Fibroblast of peridontal ligament (primary cell): ENCODE results near the gene PHRF1.

Experiments used
- DNase-seq: peaks from one replicate; pipeline ENCODE4 v3.0.0-alpha.2; 2010; ENCODE audit errors: extremely low read depth

PHRF1 gene

DNA sequence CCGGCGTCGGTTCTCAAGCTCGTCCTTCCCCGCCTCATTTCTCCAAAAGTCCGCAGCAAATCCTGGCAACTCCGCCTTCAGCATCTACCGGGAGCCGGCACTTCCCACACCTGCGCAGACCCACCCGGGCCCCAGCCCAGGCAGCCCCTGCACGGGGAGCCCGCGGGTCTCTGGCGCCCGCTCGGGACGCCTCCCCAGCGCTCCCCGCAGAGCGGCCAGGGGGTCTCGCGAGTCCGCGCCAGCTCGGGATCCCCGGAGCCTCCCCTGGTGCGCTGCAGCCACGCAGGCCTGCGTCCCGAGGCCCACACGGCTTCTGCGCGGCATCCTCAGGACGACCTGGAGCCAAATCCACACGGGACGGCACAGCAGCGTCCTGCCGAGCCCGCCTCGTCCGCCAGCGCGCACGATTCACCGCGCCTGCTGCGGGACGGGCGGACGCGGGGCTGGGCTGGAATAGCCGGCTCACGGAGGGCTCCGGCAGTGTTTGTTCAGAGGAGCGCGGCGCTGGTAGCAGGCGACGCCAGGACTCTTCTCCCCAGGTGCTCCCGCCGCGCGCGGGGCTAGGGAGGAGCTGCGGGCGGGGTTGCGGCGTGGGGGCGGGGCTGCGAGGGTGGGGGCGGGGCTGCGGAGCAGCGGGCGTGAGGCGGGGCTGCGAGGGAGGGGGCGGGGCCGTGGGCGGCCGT is 816 bp upstream of the PHRF1 start:
- DNase-seq = peak; percentile 5

- DNase-seq = peak; percentile 15
These were observed 741 bp downstream of the PHRF1 start for GRCh38 chr11:576811-577610.

DNA sequence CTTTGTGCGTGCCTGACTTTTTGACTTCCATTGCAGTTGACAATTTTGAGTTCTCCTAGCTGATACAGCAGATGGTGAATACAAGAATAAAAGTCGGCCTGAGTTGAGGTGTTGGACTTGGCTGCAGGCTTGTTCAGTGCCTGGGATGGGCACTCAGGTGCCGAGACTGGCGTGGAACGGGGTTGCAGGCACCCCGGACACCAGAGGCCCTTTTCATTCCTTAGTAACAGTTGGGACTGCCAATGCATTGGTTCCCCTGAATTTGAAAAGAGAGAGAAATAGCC is 1.3 kb downstream of the PHRF1 start:
- no peak for DNase-seq

GRCh38 chr11:578276-579035 is 2.2 kb downstream of the PHRF1 start:
- DNase-seq = no peak

GRCh38 chr11:579830-580601 is 3.7 kb downstream of the PHRF1 start:
- peak; percentile 7 for DNase-seq

DNA sequence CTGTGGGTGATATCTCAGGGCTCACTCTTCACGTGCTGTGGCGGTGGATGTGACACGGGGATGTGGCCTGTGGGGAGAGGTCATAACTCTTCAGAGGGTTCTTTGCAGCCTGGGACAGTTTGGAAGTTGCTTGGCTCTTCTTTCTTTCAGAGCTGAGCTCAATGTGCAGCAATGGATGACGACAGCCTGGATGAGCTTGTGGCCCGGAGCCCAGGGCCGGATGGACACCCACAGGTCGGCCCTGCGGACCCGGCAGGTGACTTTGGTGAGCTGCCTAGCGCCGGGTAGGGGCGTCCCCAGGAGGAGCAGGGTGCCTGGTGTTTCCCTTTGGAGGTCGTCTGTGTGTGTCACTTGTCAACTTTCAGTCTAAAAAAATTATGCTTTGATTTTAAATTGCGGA is 5.1 kb downstream of the PHRF1 start:
- no peak for DNase-seq

GRCh38 chr11:581752-582151 is 5.5 kb downstream of the PHRF1 start:
- DNase-seq = no peak

- DNase-seq = no peak
These were observed 8.0 kb downstream of the PHRF1 start for GRCh38 chr11:584287-584686.

DNA sequence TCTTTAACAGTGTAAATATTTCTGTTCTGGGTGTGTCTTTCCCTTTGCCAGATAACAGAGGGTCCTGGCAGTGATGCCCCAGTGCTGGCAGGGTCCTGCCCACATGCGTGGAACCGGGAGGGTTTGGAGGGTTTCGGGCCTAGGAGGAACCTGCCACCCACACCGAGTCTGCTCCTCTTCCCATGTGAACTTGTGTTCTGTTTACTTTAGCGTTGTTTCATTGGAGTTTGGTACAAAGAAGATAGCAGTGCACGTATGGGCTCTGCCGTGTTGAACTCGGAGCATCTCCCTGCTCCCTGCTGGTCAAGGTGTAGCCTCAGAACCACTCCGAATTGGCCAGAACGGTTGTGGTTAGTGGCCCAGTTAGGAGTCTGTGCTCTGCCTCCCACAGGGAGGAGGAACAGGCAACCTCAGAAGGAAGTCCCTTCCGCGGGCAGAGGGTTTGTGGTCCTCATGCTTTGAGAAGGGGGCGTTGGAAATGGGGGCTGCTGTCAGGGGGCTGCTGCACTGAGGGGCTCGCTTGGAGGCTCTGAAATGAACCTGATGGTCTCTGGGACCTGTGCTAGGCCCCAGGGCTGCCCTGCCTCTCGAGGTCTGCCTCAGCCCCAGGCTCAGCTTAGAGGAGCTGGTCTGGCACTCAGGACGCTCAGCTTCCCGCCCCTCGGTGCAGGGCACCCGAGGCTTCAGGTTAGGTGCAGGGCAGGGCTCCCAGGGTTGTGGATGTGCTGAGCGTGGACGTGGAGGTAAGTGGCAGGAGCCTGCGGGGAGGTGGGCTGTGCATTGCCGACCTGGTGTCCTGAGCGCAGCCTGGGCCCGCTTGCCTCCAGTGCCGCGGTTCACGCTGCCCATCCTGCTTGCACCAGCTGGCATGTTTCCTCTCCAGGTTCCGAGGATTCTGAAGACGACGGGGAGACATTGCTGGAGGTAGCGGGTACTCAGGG is 10.4 kb downstream of the PHRF1 start:
- DNase-seq = no peak

GRCh38 chr11:587546-587945 is 11.3 kb downstream of the PHRF1 start:
- DNase-seq = no peak

GRCh38 chr11:587978-588380 is 11.7 kb downstream of the PHRF1 start:
- peak; percentile 25 for DNase-seq

GRCh38 chr11:589798-590197 is 13.5 kb downstream of the PHRF1 start:
- no peak for DNase-seq

DNA sequence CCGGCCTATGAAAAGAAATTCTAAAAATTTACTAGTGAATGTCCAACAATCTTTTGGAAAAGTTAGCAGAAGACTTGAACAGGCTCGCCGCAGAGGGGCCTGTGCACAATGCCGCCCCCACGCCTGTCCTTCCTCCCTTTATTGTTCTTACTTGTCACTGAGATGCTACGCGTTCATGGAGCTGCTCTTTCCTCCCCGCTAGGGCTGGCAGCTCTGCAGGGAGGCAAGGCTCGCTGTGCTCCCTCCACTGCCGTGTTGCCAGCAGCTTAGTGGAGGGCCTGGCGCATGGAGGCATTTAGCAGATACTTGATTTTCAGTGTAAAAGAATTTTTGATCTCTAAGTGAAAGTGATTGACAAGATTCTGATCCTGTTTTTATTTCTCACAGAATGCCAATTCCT is 14.7 kb downstream of the PHRF1 start:
- DNase-seq = no peak

GRCh38 chr11:592501-592900 is 16.2 kb downstream of the PHRF1 start:
- no peak for DNase-seq

DNA sequence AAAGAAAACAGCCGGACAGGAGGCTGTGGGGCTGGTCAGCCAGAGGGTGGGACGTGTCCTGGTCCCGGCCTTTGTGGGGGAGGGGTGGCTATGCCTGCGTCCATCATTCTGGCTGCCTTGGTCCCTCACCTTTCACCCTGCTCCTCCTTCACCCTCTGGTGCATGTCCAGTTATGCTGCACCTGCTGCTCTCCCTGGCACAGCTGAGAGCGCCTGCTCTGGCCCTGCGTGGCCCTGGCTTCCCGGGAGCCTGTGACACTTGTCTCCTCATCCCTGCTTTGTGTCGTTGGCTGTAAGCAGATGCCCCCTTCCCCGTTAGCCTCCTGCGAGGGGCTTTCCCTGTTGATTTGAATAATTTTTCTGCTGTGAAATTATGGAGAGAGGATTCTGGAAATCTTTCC is 16.6 kb downstream of the PHRF1 start:
- DNase-seq = no peak

- DNase-seq = no peak
These were observed 17.1 kb downstream of the PHRF1 start for GRCh38 chr11:593347-593746.

- DNase-seq = no peak
These were observed 19.1 kb downstream of the PHRF1 start for GRCh38 chr11:595400-595799.

- DNase-seq = no peak
These were observed 20.1 kb downstream of the PHRF1 start for GRCh38 chr11:596374-596773.

GRCh38 chr11:597166-597725 is 21.0 kb downstream of the PHRF1 start:
- DNase-seq = no peak

DNA sequence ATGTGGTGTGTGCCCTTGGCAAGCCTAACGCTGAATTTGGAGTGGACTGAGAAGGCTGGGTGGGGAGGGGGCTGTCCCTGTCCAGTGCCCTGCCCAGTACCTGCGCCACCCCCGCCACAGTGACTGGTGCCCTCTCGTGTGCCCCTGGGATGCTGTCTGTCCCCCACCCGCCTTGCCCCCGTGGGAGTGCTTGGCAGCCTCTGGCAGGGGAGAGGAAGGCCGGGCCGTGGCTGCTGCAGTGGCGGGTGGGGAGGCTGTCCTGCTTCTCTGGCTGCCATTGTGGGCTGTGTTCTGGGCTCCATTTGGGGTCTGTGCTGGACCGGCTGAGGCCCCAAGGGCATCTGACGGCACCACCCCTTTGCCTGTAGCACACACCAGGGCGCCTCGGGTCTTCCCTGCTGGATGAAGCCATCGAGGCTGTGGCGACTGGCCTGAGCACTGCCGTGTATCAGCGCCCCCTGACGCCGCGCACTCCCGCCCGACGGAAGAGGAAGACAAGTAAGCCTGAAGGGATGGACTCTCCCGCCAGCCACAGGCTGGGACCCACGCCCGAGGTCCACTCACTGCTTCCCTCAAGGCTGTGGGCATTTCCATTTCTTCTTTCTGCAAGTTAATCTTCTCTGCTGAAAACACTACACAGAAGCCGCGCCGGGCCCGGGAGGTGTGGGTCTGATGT is 21.9 kb downstream of the PHRF1 start:
- no peak for DNase-seq
